ENCODE data around the gene MIX23. TPM values are rescaled to one million over a fixed set of nuclear protein-coding genes. Genes with fewer than 3 reads are reported as not detected.

MIX23 gene
- total and polyA plus RNA-seq, 2 of the 4 experiments (the other 2 are of a cell fraction), result 10.0 to 26.7 TPM

- no peak overlapping the region for H3K27ac ChIP-seq (ENCODE audit: insufficient read depth, low read length)
- dilution Hi-C loops (cut with HindIII; ENCODE audit: low sequenced_read_pairs, unreplicated experiment), result no loop called here
- no peak overlapping the region for H3K4ac ChIP-seq (ENCODE audit: low read depth, low read length)
- no peak overlapping the region for H3K9ac ChIP-seq (ENCODE audit: low read depth, low read length)
- in situ Hi-C loops (cut with MboI; ENCODE audit: low sequenced_read_pairs), result no loop called here
- H3K4me3 ChIP-seq (ENCODE audit: insufficient read depth, low read depth, low read length), result no peak overlapping the region
- no peak overlapping the region for H3K23ac ChIP-seq (ENCODE audit: low read depth, low read length)
- H3K56ac ChIP-seq (ENCODE audit: extremely low read depth, insufficient read depth, low read length), result no peak overlapping the region
- H3K18ac ChIP-seq (ENCODE audit: low read depth, low read length), result no peak overlapping the region
- ChIA-PET POLR2A (ENCODE audit: unreplicated experiment) (no interaction called here), CTCF (interaction anchor here (1.0 kb wide), 1 partner anchor 47 kb away, joined by 3 read pairs; no protein-coding TSS in a partner anchor)
- peaks cover 3% of the 10 kb centered on the region for H3K27me3 ChIP-seq (ENCODE audit: control insufficient read depth, insufficient read depth, low read length)
- no peak overlapping the region for H2AK5ac ChIP-seq (ENCODE audit: low read depth, low read length)
- no peak overlapping the region for H2AK9ac ChIP-seq (replicated peaks; ENCODE audit: low read depth, low read length, poor library complexity)
- H2AFZ ChIP-seq (replicated peaks; ENCODE audit: low read length, poor library complexity), result no peak overlapping the region
- no peak overlapping the region for H4K91ac ChIP-seq (ENCODE audit: insufficient read depth, low read depth, low read length)
- no peak overlapping the region for H4K8ac ChIP-seq (ENCODE audit: low read depth in 2 of 2, low read length in 2 of 2)
- DNase-seq, result no peak
- no peak overlapping the region for H3K4me2 ChIP-seq (ENCODE audit: low read depth, low read length)
- no peaks in the 10 kb centered on the region for H3K9me3 ChIP-seq (ENCODE audit: control insufficient read depth, insufficient read depth, low read length)
- ATAC-seq (ENCODE audit: low read depth), result no peak
- TF ChIP-seq ELK1 (IDR thresholded peaks at IDR 0.05; ENCODE audit: borderline replicate concordance, low read depth, low read length) (no peak), CEBPB (IDR thresholded peaks at IDR 0.05; ENCODE audit: low read depth, low read length) (no peak), MAZ (IDR thresholded peaks at IDR 0.05; ENCODE audit: borderline replicate concordance, low read depth, low read length) (no peak), MXI1 (IDR thresholded peaks at IDR 0.05; ENCODE audit: borderline replicate concordance, low read depth, low read length) (no peak), MAFK (IDR thresholded peaks at IDR 0.05; ENCODE audit: low read depth, low read length) (no peak), CHD1 (IDR thresholded peaks at IDR 0.05; ENCODE audit: low read depth, low read length) (no peak), SMC3 (IDR thresholded peaks at IDR 0.05; ENCODE audit: low read depth, low read length) (no peak), RAD21 (IDR thresholded peaks at IDR 0.05; ENCODE audit: low read length) (no peak), CTCF (conservative IDR thresholded peaks at IDR 0.05; ENCODE audit: low read depth, low read length) (no peak), POLR2A (IDR thresholded peaks at IDR 0.05; ENCODE audit: low read depth, low read length) (no peak), RFX5 (IDR thresholded peaks at IDR 0.05; ENCODE audit: low read depth, low read length) (no peak), NFE2L2 (IDR thresholded peaks at IDR 0.05; ENCODE audit: low read depth, low read length) (no peak)
- no peak overlapping the region for H2BK20ac ChIP-seq (ENCODE audit: low read depth, low read length)
- no TSS peak for BruUV-seq (replicated peaks)
- no peak overlapping the region for H2BK120ac ChIP-seq (ENCODE audit: low read depth, low read length)
- no peaks in the 10 kb centered on the region for H3K4me1 ChIP-seq (ENCODE audit: control insufficient read depth, insufficient read depth, low read length)
- H3K14ac ChIP-seq (replicated peaks; ENCODE audit: low read depth, low read length), result no peak overlapping the region
- no CpG with 5 or more reads among the region's 1 CpG for WGBS, 2 experiments (ENCODE audit: extremely low coverage in 2 of 2, insufficient read length in 1 of 2)
- H2BK15ac ChIP-seq (ENCODE audit: low read depth, low read length), result no peak overlapping the region
- no peaks in the 10 kb centered on the region for H4K20me1 ChIP-seq (ENCODE audit: insufficient read depth, low read length)
- H3K79me1 ChIP-seq (ENCODE audit: low read depth in 1 of 2, low read length in 2 of 2), result no peaks in the 10 kb centered on the region
- no peak overlapping the region for H4K5ac ChIP-seq (ENCODE audit: low read depth, low read length)
- H3K9me1 ChIP-seq (ENCODE audit: insufficient read depth, low read length), result no peaks in the 10 kb centered on the region
- no peaks in the 10 kb centered on the region for H3K36me3 ChIP-seq (ENCODE audit: control insufficient read depth, insufficient read depth, low read length)
- intact Hi-C loops (cut with micrococcal nuclease), result no loop called here
- H2BK5ac ChIP-seq (ENCODE audit: low read depth, low read length, poor library complexity, severe bottlenecking), result no peak overlapping the region
These were observed 72.7 kb downstream of the MIX23 start for GRCh38 chr3:122310361-122310760.
